Mucosa of stomach (tissue), 1 donor: ENCODE results near the gene HIPK2.
"Not testable (repeated sequence)": the region's sequence is repeated elsewhere in the genome, so short reads cannot be mapped to it uniquely, and the experiment has no call there.

Experiments
- H3K27me3 ChIP-seq: one replicate; pipeline ENCODE4 v1.7.0; 2013; ENCODE audit warnings: mild to moderate bottlenecking, low read length; ENCODE audit not compliant: control insufficient read depth, insufficient read depth
- H3K36me3 ChIP-seq: one replicate; pipeline ENCODE4 v1.7.0; 2013; ENCODE audit warnings: low read length; ENCODE audit not compliant: control insufficient read depth, insufficient read depth
- H3K4me1 ChIP-seq: one replicate; pipeline ENCODE4 v1.7.0; 2013; ENCODE audit warnings: mild to moderate bottlenecking, low read length; ENCODE audit not compliant: control insufficient read depth, insufficient read depth
- H3K4me3 ChIP-seq: one replicate; pipeline ENCODE4 v1.7.0; 2013; ENCODE audit warnings: low read length
- H3K9ac ChIP-seq: one replicate; pipeline ENCODE4 v1.7.0; 2013; ENCODE audit warnings: mild to moderate bottlenecking, low read length, moderate library complexity
- H3K9me3 ChIP-seq: one replicate; pipeline ENCODE4 v1.7.0; 2013; ENCODE audit warnings: mild to moderate bottlenecking, low read length, moderate library complexity; ENCODE audit not compliant: control insufficient read depth
- donor health status: Pancreatic carcinoma.

Gene HIPK2

DNA sequence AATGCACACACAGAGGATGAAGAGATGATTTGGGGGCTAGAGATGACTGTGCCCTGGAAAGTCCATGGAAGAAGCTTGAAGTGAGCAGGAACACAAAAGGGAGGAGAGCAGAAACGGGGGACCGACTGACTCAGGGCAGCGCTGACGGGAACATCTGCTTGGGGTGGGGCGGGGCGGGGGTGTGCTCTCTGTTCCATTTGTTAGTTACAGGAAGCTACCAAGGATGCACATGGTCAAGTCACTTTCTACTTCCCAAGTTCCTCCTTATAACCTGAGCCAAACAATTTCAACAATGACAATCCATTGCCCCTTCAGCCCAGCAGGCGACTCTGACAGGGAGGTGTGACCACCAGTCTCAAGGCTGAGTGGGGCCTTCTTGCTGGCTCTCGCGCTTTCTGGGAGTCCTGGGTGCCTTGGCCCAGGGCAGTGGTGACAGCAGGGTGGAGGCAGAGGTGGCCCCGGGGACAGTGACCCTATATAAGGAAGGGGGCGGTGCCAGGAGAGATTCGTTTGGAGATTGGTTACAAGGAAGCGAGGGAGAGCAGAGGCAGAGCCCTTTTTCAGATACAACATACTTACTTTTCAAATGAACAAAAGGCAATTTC, 214.7 kb downstream of the HIPK2 start:
- Histone ChIP-seq H3K27me3 (peaks cover 3% of the 10 kb centered on the region), H3K9ac (no peak overlapping the region), H3K4me3 (no peak overlapping the region), H3K36me3 (no peaks in the 10 kb centered on the region), H3K4me1 (no peaks in the 10 kb centered on the region), H3K9me3 (no peaks in the 10 kb centered on the region)

DNA sequence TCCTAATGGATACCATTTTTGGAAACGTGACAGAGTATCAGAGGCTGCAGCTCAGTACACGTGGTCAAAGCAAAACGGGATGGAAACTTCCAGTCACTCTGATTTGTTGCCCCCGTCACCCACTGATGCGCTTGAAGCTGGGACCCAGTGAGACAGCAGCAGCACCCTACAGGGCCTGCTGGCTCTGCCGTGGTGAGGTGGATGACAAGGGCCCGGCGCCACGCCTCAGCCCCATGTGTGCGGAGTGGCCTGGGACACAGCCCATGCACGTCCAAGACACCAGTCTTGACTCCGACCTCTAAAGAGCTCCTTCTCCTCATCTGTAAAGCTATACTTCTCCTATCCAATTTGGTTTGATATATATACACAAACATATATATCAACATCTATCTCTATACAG, 215.3 kb downstream of the HIPK2 start:
- Histone ChIP-seq H3K27me3 (peaks cover 3% of the 10 kb centered on the region), H3K36me3 (no peaks in the 10 kb centered on the region), H3K4me3 (no peak overlapping the region), H3K9ac (no peak overlapping the region), H3K9me3 (no peaks in the 10 kb centered on the region), H3K4me1 (no peaks in the 10 kb centered on the region)

DNA sequence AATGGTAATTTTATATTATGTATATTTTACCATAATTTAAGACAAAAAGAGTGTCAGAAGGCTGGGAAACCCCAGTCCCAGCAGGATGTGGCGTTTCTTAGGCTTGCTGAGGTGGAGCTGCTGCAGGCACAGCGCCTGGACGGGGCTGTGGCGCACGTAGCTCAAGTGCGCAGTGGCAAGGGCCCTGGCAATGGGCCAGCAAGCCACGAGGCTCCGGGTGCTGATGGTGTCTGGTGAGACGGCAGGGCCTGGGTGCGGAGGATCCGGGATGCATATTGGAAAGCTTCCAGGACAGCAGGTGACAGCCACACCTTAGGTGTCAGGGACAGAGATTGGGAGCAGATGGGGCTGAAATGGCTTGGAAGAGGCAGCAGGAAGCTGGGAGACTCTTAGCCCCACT, 217.1 kb downstream of the HIPK2 start:
- Histone ChIP-seq H3K4me3 (no peak overlapping the region), H3K4me1 (no peaks in the 10 kb centered on the region), H3K9ac (no peak overlapping the region), H3K36me3 (no peaks in the 10 kb centered on the region), H3K9me3 (no peaks in the 10 kb centered on the region), H3K27me3 (peaks cover 3% of the 10 kb centered on the region)

DNA sequence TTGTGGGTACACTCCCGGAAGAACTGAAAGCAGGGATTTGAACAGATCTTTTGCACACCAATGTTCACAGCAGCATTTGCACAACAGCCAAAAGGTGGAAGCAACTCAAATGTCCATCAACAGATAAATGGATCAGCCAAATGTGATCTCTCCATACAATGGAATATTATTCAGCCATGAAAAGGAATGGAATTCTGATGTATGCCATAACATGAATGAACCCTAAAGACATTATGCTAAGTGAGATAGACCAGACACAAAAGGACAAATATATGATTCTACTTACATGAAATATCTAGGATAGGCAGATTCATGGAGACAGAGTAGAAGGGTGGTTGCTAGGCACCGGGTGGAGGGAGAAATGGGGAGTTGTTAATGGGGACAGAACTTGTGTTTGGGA, 217.6 kb downstream of the HIPK2 start:
- Histone ChIP-seq H3K9me3 (no peaks in the 10 kb centered on the region), H3K27me3 (peaks cover 3% of the 10 kb centered on the region), H3K9ac (no peak overlapping the region), H3K4me3 (no peak overlapping the region), H3K36me3 (no peaks in the 10 kb centered on the region), H3K4me1 (no peaks in the 10 kb centered on the region)

DNA sequence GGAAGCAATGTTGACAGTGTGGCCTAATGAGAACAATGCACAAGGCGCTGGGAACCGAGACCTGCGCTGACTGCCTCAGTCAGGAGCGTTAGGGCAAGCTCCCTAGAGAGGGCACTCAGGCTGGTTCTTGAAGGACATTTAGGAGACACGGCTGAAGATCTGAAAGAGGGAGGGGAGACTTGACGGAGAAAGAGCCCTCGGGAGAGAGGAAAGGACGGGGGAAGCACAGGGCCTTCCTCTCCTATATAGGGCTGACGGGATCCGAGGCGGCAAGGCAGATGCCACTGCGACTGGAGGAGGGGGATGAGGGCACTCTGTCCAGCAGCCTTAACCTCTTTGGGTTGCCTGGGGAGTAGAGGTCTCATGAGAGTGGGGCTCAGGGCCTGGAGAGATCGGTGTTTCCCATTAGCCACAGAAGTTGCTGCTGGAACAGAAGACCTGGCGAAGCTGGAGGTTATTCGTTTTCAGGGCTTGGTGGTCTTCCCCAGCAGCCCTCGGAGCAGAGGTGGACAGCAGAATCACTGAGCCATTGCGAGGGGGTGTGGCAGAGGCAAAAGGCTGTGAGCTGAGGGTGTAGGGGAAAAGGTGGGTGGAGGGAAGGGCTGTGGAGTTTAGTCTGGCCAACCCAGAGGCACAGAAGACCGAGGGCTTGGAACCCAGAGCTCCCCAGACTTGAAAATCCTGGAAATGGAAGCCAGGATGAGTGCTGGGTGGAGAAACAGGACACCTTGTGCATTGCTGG, 218.3 kb downstream of the HIPK2 start:
- no peak overlapping the region for H3K9ac ChIP-seq
- no peaks in the 10 kb centered on the region for H3K9me3 ChIP-seq
- H3K4me3 ChIP-seq: no peak overlapping the region
- no peaks in the 10 kb centered on the region for H3K36me3 ChIP-seq
- H3K4me1 ChIP-seq: no peaks in the 10 kb centered on the region
- H3K27me3 ChIP-seq: peaks cover 3% of the 10 kb centered on the region

DNA sequence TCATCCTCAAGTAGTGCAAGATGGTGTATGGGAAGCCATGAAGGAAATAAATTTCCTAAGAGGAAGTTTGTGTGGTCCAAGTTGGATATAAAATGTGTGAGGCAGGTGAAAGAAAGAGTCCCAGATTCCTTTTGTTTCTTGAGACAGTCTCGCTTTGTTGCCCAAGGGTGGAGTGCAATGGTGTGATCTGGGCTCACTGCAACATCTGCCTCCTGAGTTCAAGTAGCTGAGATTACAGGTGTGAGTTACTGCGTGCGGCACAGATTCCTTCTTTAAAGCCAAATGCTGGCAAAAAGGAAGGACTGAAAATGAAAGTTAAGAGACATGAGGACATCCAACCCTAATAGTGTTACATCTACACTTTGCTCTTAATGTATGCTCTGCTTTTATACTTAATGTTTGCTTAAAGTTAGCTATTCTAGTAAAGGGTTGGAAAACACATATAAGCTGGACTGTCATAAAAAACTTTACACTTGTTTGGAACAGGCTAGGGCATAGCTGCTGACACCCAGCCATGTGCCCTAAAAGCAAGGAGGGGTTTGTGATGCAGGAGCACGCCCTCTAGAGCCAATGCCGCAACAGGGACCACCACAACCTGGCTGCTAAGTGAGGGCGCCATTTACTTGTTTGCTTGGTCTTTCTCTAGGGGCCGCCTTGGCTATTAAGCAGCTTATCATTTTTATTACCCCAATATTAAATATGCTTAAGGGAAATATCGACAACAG, 219.8 kb downstream of the HIPK2 start:
- Histone ChIP-seq H3K36me3 (no peaks in the 10 kb centered on the region), H3K9ac (no peak overlapping the region), H3K4me3 (no peak overlapping the region), H3K4me1 (no peaks in the 10 kb centered on the region), H3K27me3 (peaks cover 3% of the 10 kb centered on the region), H3K9me3 (no peaks in the 10 kb centered on the region)

DNA sequence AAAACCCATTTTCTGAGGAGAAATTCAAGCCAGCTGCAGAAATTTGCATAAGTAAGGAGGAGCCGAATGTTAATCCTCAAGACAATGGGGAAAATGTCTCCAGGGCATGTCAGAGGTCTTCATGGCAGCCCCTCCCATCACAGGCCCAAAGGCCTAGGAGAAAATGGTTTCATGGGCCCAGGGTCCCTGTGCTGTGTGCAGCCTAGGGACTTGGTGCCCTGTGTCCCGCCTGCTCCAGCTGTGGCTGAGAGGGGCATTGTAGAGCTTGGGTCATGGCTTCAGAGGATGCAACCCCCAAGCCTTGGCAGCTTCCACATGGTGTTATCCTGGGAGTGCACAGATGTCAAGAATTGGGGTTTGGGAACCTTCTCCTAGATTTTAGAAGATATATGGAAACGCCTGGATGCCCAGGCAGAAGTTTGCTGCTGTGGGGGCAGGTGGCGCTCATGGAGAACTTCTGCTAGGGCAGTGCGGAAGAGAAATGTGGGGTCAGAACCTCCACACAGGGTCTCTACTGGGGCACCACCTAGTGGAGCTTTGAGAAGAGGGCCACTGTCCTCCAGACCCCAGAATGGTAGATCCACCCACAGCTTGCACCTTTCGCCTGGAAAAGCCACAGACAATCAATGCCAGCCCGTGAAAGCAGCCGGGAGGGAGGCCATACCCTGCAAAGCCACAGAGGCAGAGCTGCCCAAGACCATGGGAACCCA, 223.7 kb downstream of the HIPK2 start:
- not testable (repeated sequence) for H3K4me3 ChIP-seq, H3K4me1 ChIP-seq, H3K9ac ChIP-seq, H3K9me3 ChIP-seq, H3K36me3 ChIP-seq, H3K27me3 ChIP-seq

DNA sequence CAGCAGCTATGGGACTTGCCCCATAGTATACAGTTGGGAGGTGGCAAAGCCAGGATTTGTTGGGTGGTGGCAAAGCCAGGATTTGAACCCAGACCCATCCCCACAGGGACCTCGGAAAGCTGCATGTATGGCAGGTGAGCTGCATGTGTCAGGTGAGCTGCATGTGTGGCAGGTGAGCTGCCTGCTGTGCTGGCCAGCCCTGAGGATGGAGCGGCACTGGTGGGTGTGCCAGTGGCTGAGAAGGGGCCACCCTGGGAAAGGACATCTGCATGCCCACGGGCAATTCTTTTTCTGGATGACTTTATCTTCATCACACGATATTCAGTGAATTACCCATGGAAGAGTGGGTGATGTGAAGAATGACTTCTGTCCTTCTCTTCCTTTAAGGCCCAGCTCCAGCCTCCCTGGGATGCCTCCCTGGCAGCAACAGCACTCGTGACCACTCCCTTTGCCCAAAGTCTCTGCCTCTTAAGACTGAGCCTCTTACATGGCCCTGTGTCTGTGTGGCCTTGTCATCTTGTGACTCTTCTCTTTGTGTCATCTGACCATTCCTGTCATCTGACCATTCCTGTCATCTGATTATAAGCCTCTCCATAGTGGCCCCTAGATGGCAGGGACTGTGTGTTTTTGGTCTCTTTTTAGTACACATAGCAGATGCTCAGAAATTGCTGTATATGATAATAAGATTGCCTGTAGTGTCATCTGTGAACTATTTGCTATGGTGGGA, 229.3 kb downstream of the HIPK2 start:
- Histone ChIP-seq H3K4me3 (no peak overlapping the region), H3K36me3 (no peaks in the 10 kb centered on the region), H3K9ac (no peak overlapping the region), H3K27me3 (no peaks in the 10 kb centered on the region), H3K9me3 (no peaks in the 10 kb centered on the region), H3K4me1 (no peaks in the 10 kb centered on the region)

DNA sequence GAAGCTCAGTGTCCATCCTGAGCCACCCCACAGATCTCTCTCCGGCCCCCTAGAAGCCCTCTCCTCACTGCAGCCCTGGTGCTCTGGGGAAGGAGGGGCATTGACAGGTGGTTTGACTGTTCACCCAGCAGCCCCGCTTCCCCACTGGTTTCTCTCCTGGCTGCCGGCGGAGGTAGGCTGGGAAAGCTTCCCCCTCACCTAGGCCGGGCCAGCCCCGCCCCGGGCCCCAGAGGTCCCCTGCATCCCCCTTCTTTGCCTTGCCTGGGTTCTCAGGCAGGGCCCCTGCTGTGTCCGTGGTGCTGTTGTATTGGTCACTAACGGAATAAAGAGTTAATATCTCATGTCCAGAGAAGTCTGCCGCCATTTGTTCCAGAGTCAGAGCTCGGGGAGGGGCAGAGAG, 233.2 kb downstream of the HIPK2 start:
- Histone ChIP-seq H3K36me3 (no peaks in the 10 kb centered on the region), H3K4me1 (no peaks in the 10 kb centered on the region), H3K9me3 (no peaks in the 10 kb centered on the region), H3K27me3 (peaks cover 2% of the 10 kb centered on the region), H3K4me3 (no peak overlapping the region), H3K9ac (no peak overlapping the region)

DNA sequence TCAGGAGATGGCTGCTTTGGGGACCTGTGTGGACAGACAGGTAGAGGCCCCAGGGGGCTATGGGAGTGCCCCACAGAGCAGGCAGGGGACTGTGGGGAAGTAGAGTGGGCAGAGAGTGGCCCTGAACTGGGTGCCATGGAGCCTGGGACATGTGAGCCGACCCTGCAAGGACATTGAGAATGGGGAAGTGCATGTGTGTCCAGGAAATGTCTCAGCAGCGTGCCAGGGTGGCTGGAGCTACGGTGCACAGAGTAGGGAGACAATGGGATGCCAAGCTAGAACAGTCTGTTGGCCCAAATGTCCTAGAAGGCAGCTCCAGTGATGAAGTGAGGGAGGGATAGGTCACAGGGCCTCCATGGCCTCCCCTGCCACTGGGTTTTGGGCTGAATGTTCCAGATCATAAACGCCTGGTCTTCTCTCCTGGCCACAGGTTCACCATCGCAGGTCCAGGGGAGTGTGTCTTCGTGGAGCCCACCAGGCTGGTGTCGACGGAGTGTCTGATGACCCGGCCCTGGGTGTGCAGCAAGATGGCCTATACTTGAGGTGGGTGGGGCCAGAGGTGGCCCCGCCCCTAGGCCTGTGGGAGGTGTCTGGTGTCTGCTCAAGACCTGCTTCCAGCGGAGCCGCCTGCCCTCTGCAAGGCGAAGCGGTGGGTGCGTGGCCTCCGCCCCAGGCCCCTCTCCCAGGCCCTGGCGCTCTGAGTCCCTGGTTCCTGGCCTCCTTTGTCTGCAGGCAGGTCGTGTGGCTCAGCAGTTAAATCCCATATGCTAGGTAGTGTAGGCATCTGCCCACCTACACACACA, 233.8 kb downstream of the HIPK2 start:
- Histone ChIP-seq H3K9ac (no peak overlapping the region), H3K27me3 (peaks cover 2% of the 10 kb centered on the region), H3K4me3 (no peak overlapping the region), H3K4me1 (no peaks in the 10 kb centered on the region), H3K9me3 (no peaks in the 10 kb centered on the region), H3K36me3 (no peaks in the 10 kb centered on the region)
